Right lobe of liver (tissue), 6 donors: ENCODE measurements around the gene KCNC3. TPM values are rescaled to one million over a fixed set of nuclear protein-coding genes. Genes with fewer than 3 reads are reported as not detected.

Source experiments
- ATAC-seq, 4 donors: fragments of 200-7000 bp; cut with Tn5 transposase; one replicate each; pipeline ENCODE4 v1.9.1; 2020; ENCODE audit warnings: mild to moderate bottlenecking in 4 of 4, moderate library complexity in 4 of 4
- DNase-seq, 3 donors: peaks; one replicate each; pipeline ENCODE4 v3.0.0-alpha.2; 2020
- H3K27ac ChIP-seq, 3 donors: fragments of 200-600 bp; one replicate each; pipeline ENCODE4 v1.8.0; 2022
- H3K27me3 ChIP-seq, 2 donors: fragments of 200-600 bp; one replicate each; pipeline ENCODE4 v1.8.0; 2022
- H3K36me3 ChIP-seq, 4 donors: fragments of 200-600 bp; sonication (generic) in 1 of 4; one replicate each; pipeline versions ENCODE4 v1.5.1 to v1.8.0; 2017 to 2022; ENCODE audit warnings: control low read depth in 1 of 4
- H3K4me1 ChIP-seq, 4 donors: fragments of 200-600 bp; sonication (generic) in 1 of 4; one replicate each; pipeline versions ENCODE4 v1.5.1 to v1.8.0; 2017 to 2022; ENCODE audit warnings: control low read depth in 1 of 4
- H3K4me3 ChIP-seq, 3 donors: fragments of 200-600 bp; one replicate each; pipeline ENCODE4 v1.8.0; 2022
- H3K9me3 ChIP-seq, 4 donors: fragments of 200-600 bp; sonication (generic) in 1 of 4; one replicate each; pipeline versions ENCODE4 v1.5.1 to v1.8.0; 2017 to 2022; ENCODE audit warnings: control low read depth in 1 of 4
- CTCF ChIP-seq, 4 donors: fragments of 200-600 bp in 3 of 4; fragments of 450-650 bp in 1 of 4; IDR thresholded peaks; one replicate each; pipeline versions ENCODE4 v1.5.1 to v1.8.0; 2016 to 2022; ENCODE audit warnings: antibody characterized with exemption in 4 of 4, mild to moderate bottlenecking in 2 of 4
- POLR2A ChIP-seq: fragments of 450-650 bp; IDR thresholded peaks from one replicate; pipeline ENCODE4 v1.6.1; 2017; ENCODE audit warnings: antibody characterized with exemption, mild to moderate bottlenecking
- WGBS: methylation state at CpG from one replicate; pipeline ENCODE4 v1.1.6; 2018; ENCODE audit warnings: low coverage, low lambda C conversion rate; ENCODE audit not compliant: insufficient coverage; ENCODE audit errors: missing lambda C conversion rate; 5-methylcytosine and 5-hydroxymethylcytosine counted together
- intact Hi-C, 2 donors: fragments of 100-400 bp; cut with DNase I; formaldehyde crosslinking; loops; one replicate each; pipeline versions ENCODE4 v1.11.2 to v1.14.1; 2022
- total RNA-seq, 6 experiments: library from RNA; depleted of rRNA in 2 of 6; stranded (reverse); fragments of >200 nt in 2 of 6; fragmentation: NEBNext Ultra II Directional in 3 of 6; extraction: Animal tissue kit (Norgen Biotek cat#: 25700) in 3 of 6; gene quantifications; one replicate each; pipeline versions ENCODE4 v1.1.0 to v1.2.4, GENCODE V29; 2016 to 2023
- donor health status: DM: no; HTN: yes; CAD: no.
- donor health status: DM: no; HTN: no; CAD: no.
- donor health status: DM: no; HTN: no; CAD: no.
- donor health status: DM: no; HTN: yes; CAD: no.
- donor health status: DM: no; HTN: yes; CAD: no.

Gene KCNC3
- total RNA-seq, 6 experiments from 2014 or later = 0.92 to 3.0 (median 2.3) TPM

DNA sequence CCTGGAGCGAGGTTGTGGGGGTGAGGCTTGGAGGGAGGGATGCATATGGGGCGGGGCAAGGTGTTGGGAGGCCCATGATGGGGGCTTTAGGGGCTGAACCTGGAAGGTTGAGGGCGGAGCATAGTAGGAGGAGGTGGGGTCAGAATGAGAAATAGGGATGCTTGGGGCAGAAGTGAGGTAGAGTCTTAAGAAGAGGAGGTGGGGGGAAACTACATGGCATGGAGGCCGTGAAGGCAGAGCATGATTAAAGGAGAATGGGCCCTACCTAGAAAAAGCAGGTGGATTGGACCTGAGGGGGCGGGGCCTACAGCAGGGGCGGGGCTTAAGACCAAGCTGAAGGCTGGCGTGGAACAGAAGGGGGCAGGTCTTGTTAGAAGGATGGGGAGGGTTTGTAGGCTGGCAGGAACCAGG lies 47.9 kb upstream of the KCNC3 start:
- TF ChIP-seq CTCF (IDR thresholded peaks at IDR 0.05) = no peak
- TF ChIP-seq POLR2A = no peak
- Histone ChIP-seq H3K4me1 (no peaks in the 10 kb centered on the region), H3K27me3 (no peaks in the 10 kb centered on the region), H3K27ac (no peak overlapping the region), H3K36me3 (peaks cover 0 to 41% (median 12%) of the 10 kb centered on the region in 4 donors), H3K9me3 (no peaks in the 10 kb centered on the region), H3K4me3 (no peak overlapping the region)
- DNase-seq = peak in 2 of 3 donors; percentile 61 to 63
- intact Hi-C loops = loop anchor here (10.0 kb wide), 2 partner anchors 78 to 408 kb away; no protein-coding TSS in a partner anchor
- WGBS = 43% methylated on average over 7 of the region's 7 CpGs
- ATAC-seq = peak in 3 of 4 donors; percentile 3 to 14 (median 4)

GRCh38 chr19:50376166-50377050 lies 47.2 kb upstream of the KCNC3 start, which contains the start of gene NR1H2:
NR1H2 (plus strand) TSS chr19:50376457; CDS start chr19:50377606, 1,149 bp downstream.
- Histone ChIP-seq H3K4me1 (no peaks in the 10 kb centered on the region), H3K9me3 (no peaks in the 10 kb centered on the region), H3K27me3 (no peaks in the 10 kb centered on the region), H3K27ac (peak within 1 kb of the TSS; percentile 95 to 99 (median 98)), H3K4me3 (peak within 1 kb of the TSS; percentile 83 to 99 (median 97)), H3K36me3 (peaks cover 0 to 34% (median 12%) of the 10 kb centered on the region in 4 donors)
- 2% methylated on average over 56 of the region's 67 CpGs for WGBS
- TF ChIP-seq POLR2A = peak; percentile 75
- no peak for TF ChIP-seq CTCF (IDR thresholded peaks at IDR 0.05)
- DNase-seq = peak; percentile 94 to 97 (median 95)
- peak; percentile 91 to 97 (median 94) for ATAC-seq
- intact Hi-C loops = loop anchor here (10.0 kb wide), 2 partner anchors 78 to 408 kb away; no protein-coding TSS in a partner anchor

DNA sequence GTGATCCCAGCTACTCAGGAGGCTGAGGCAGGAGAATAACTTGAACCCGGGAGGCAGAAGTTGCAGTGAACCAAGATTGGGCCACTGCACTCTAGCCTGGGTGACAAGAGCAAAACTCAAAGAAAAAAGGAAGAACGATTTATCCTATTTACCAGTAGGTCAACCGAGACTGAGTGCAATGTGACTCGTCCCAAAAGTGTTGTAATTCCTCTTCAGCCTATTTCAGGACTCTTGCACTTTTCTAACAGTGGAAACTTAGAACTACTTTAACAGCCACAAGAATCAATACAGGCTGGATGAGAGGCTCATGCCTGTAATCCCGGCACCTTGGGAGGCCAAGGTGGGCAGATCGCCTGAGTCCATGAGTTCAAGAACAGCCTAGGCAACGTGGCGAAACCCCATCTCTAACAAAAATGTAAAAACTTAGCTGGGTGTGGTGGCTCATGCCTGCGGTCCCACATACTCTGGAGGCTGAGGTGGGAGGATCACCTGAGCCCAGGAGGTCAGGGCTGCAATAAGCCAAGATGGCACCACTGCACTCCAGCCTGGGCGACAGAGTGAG lies 42.8 kb upstream of the KCNC3 start:
- ATAC-seq (no peak), DNase-seq (no peak)
- intact Hi-C loops = loop anchor here (10.0 kb wide), 2 partner anchors 83 to 413 kb away; no protein-coding TSS in a partner anchor

DNA sequence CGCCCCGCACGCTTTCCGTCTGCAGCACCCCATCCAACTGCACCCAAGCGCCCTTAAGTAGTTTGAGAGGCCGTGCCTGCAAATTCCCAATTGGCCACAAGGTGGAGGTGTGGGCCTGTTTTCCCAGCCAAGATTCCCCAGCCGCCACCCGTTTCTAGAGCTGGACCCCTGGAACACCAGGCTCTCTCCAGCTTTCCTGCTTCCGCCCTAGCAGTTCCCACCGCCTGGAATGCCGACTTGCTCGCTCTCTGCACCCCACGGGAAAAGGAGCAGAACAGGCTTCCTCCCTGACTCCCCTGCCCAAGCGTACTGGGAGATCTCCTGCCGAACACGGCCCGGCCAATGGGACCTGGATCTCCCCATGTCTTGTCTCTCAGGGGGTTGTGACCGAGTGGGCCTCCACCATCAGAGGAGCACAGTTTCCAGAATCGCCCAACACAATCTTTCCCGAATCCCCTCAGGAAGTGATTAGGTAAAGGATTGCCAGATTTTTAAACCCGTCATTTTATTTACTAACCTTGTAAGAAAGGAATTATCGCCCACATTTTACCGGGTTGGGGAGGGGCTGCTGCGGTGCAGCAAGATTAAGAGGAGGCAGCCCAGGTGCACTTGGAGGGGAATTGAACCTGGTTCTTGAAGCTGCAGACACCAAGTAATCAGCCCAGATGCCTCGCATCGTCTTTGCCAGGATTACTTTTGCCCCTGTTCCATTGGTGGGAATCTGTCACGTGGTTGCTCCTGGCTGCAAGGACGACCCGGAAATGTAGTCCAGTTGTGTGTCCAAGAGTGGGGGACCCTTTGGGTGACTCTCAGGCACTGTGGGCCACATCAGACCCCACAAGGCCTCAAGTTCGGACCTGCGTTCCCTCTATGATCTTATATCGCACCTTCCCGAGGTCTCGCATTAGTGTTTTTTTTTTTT lies 39.7 kb upstream of the KCNC3 start:
- no peaks in the 10 kb centered on the region for H3K9me3 ChIP-seq
- intact Hi-C loops = no loop called here
- no peaks in the 10 kb centered on the region for H3K36me3 ChIP-seq
- ATAC-seq (peak; percentile 92 to 96 (median 94)), DNase-seq (peak; percentile 79 to 91 (median 79))
- WGBS = 12% methylated on average over 29 of the region's 34 CpGs
- peak overlapping the region; percentile 63 to 75 (median 71) for H3K4me3 ChIP-seq
- no peaks in the 10 kb centered on the region for H3K27me3 ChIP-seq
- peaks cover 0 to 4% (median 0%) of the 10 kb centered on the region in 4 donors for H3K4me1 ChIP-seq
- peak overlapping the region; percentile 19 to 72 (median 59) for H3K27ac ChIP-seq
- TF ChIP-seq POLR2A (no peak), CTCF (IDR thresholded peaks at IDR 0.05) (peak; percentile 74 to 91 (median 78))

More for the DNA sequence above, 42.8 kb upstream of the KCNC3 start:
- no peak overlapping the region for H3K27ac ChIP-seq
- H3K27me3 ChIP-seq = no peaks in the 10 kb centered on the region
- no peaks in the 10 kb centered on the region for H3K9me3 ChIP-seq
- H3K36me3 ChIP-seq = no peaks in the 10 kb centered on the region
- no peak overlapping the region for H3K4me3 ChIP-seq
- WGBS = 77% methylated on average over 9 of the region's 10 CpGs
- H3K4me1 ChIP-seq = peaks cover 0 to 4% (median 0%) of the 10 kb centered on the region in 4 donors
- no peak for TF ChIP-seq POLR2A
